T-cell (primary cell): Measurements from ENCODE around the gene RRBP1. TPM values are rescaled to one million over a fixed set of nuclear protein-coding genes. Genes with fewer than 3 reads are reported as not detected.

ENCODE experiments used
- ATAC-seq, 4 experiments: fragments of 200-7000 bp in 3 of 4; fragments of 150-1000 bp in 1 of 4; cut with Tn5 transposase; replicated peaks in 1 of 4; 1 replicate in 3 of 4; 2 replicates in 1 of 4; pipeline ENCODE4 v1.10.0; 2021; ENCODE audit warnings: moderate library complexity in 3 of 4, mild to moderate bottlenecking in 2 of 4, moderate number of reproducible peaks in 1 of 4
- CTCF ChIA-PET, 2 donors: fragments of 300-600 bp; sonication (Branson Sonifier 250); formaldehyde crosslinking; loops; one replicate each; lab custom pipeline; 2022; ENCODE audit warnings: antibody characterized with exemption in 2 of 2; lab: Charles Lee
- POLR2A ChIA-PET, 2 donors: fragments of 300-600 bp; sonication (Branson Sonifier 250); formaldehyde crosslinking; loops; one replicate each; lab custom pipeline; 2022; ENCODE audit warnings: antibody characterized with exemption in 2 of 2; lab: Charles Lee
- DNase-seq, 35 experiments: peaks; one replicate each; pipeline versions ENCODE4 v3.0.0 to v3.0.0-alpha.2; 2013 to 2023
- H3K27ac ChIP-seq: one replicate; pipeline ENCODE4 v1.5.1; 2013; ENCODE audit warnings: low read length
- H3K27me3 ChIP-seq, 2 experiments: replicated peaks in 1 of 2; 1 replicate in 1 of 2; 2 replicates in 1 of 2; pipeline versions ENCODE4 v1.6.1 to v1.7.0; 2013; ENCODE audit warnings: low read length in 1 of 2, mixed read lengths in 1 of 2; ENCODE audit not compliant: control insufficient read depth in 2 of 2, insufficient read depth in 2 of 2; ENCODE audit errors: extremely low read depth in 1 of 2
- H3K36me3 ChIP-seq, 2 donors: 1 replicate in 1 of 2; 2 replicates in 1 of 2; pipeline versions ENCODE4 v1.6.1 to v1.7.0; 2013; ENCODE audit warnings: low read length in 1 of 2; ENCODE audit not compliant: control insufficient read depth in 2 of 2, insufficient read depth in 1 of 2; ENCODE audit errors: extremely low read depth in 1 of 2
- H3K4me1 ChIP-seq, 2 experiments: 1 replicate in 1 of 2; 2 replicates in 1 of 2; pipeline versions ENCODE4 v1.6.1 to v1.7.0; 2013; ENCODE audit warnings: low read length in 2 of 2, mixed read lengths in 1 of 2; ENCODE audit not compliant: insufficient read depth in 2 of 2, control insufficient read depth in 1 of 2; ENCODE audit errors: extremely low read depth in 1 of 2
- H3K4me3 ChIP-seq, 2 donors: 1 replicate in 1 of 2; 2 replicates in 1 of 2; pipeline versions ENCODE4 v1.5.1 to v1.7.0; 2013; ENCODE audit warnings: mild to moderate bottlenecking in 2 of 2, low read length in 1 of 2, moderate library complexity in 1 of 2; ENCODE audit not compliant: control insufficient read depth in 1 of 2; ENCODE audit errors: extremely low read depth in 1 of 2
- H3K9me3 ChIP-seq: 2 replicates; pipeline ENCODE4 v1.7.0; 2013
- H3K27ac Mint-ChIP-seq, 2 donors: one replicate each; pipeline ENCODE4 v1.8.0; 2020 to 2021; ENCODE audit warnings: mild to moderate bottlenecking in 2 of 2, mixed read lengths in 2 of 2
- H3K27me3 Mint-ChIP-seq, 2 donors: one replicate each; pipeline ENCODE4 v1.8.0; 2021 to 2022; ENCODE audit warnings: mixed read lengths in 2 of 2
- H3K36me3 Mint-ChIP-seq: one replicate; pipeline ENCODE4 v1.8.0; 2021; ENCODE audit warnings: mixed read lengths
- H3K4me1 Mint-ChIP-seq, 3 donors: one replicate each; pipeline ENCODE4 v1.8.0; 2020 to 2022; ENCODE audit warnings: mixed read lengths in 3 of 3, mild to moderate bottlenecking in 1 of 3
- H3K4me3 Mint-ChIP-seq, 3 donors: one replicate each; pipeline ENCODE4 v1.8.0; 2020 to 2022; ENCODE audit warnings: mild to moderate bottlenecking in 3 of 3, mixed read lengths in 3 of 3, moderate library complexity in 3 of 3
- H3K9me3 Mint-ChIP-seq, 3 donors: one replicate each; pipeline ENCODE4 v1.8.0; 2020 to 2022; ENCODE audit warnings: mixed read lengths in 3 of 3
- WGBS: methylation state at CpG from one replicate; pipeline ENCODE4 v1.1.5; 2013; ENCODE audit warnings: missing lambda C conversion rate; ENCODE audit not compliant: insufficient coverage; 5-methylcytosine and 5-hydroxymethylcytosine counted together
- total RNA-seq, 35 experiments: library from RNA in 6 of 35; stranded (reverse) in 6 of 35; fragments of 120-200 nt in 1 of 35; gene quantifications; one replicate each; pipeline versions ENCODE4 v1.2.1 to v1.2.4 and lab custom pipeline; 2013 to 2026

The RRBP1 gene
- total RNA-seq, 5 donors from 2014 or later (not counting 1 experiment from before 2014, with no cell fraction given), result 26.3 to 32.4 (median 30.1) TPM

- H3K27me3 ChIP-seq, result no peaks in the 10 kb centered on the region
- H3K4me1 Mint-ChIP-seq, result peaks cover 32 to 45% (median 38%) of the 10 kb centered on the region in 3 donors
- no peak overlapping the region for H3K4me3 ChIP-seq
- H3K4me3 Mint-ChIP-seq, result peak overlapping the region in 2 of 3 donors; percentile 4 to 71
- H3K9me3 Mint-ChIP-seq, result no peaks in the 10 kb centered on the region
- H3K36me3 Mint-ChIP-seq, result peaks cover 20% of the 10 kb centered on the region
- peak overlapping the region; percentile 81 for H3K27ac ChIP-seq
- H3K36me3 ChIP-seq, result peaks cover 0 to 14% of the 10 kb centered on the region in 2 donors
- H3K9me3 ChIP-seq, result no peaks in the 10 kb centered on the region
- ChIA-PET CTCF (interaction anchor here (0.8 to 1.5 kb wide), 7 partner anchors 8 to 73 kb away, joined by 3 to 6 read pairs (median 3); partner anchors contain the start of genes DSTN (in 1 of the 2) and RRBP1 (in 1 of the 2)), POLR2A (interaction anchor here in 1 of 2 donors (2.1 kb wide), 1 partner anchor 40 kb away, joined by 8 read pairs; the partner anchor contains the start of gene DSTN)
- WGBS, result 93% methylated on average over 4 of the region's 8 CpGs
- H3K27ac Mint-ChIP-seq, result peak overlapping the region; percentile 91 to 100
- no peak for ATAC-seq
- no peak for DNase-seq
- H3K4me1 ChIP-seq, result peaks cover 28 to 45% of the 10 kb centered on the region in 2 experiments
- no peaks in the 10 kb centered on the region for H3K27me3 Mint-ChIP-seq
These were observed 72.1 kb downstream of the RRBP1 start for GRCh38 chr20:17609811-17610377.

- no peaks in the 10 kb centered on the region for H3K9me3 ChIP-seq
- POLR2A ChIA-PET, result interaction anchor here in 1 of 2 donors (2.1 kb wide), 1 partner anchor 39 kb away, joined by 8 read pairs; the partner anchor contains the start of gene DSTN
- no peak for DNase-seq
- 100% methylated on average over 1 of the region's 3 CpGs for WGBS
- no peaks in the 10 kb centered on the region for H3K27me3 ChIP-seq
- no peaks in the 10 kb centered on the region for H3K9me3 Mint-ChIP-seq
- peak overlapping the region in 1 of 3 donors; percentile 71 for H3K4me3 Mint-ChIP-seq
- peaks cover 0 to 15% of the 10 kb centered on the region in 2 donors for H3K36me3 ChIP-seq
- H3K27ac Mint-ChIP-seq, result peak overlapping the region; percentile 91 to 100
- H3K4me1 ChIP-seq, result peaks cover 28 to 45% of the 10 kb centered on the region in 2 experiments
- peak overlapping the region; percentile 81 for H3K27ac ChIP-seq
- H3K36me3 Mint-ChIP-seq, result peaks cover 23% of the 10 kb centered on the region
- CTCF ChIA-PET, result no interaction called here
- no peak overlapping the region for H3K4me3 ChIP-seq
- H3K27me3 Mint-ChIP-seq, result no peaks in the 10 kb centered on the region
- ATAC-seq, result no peak
- H3K4me1 Mint-ChIP-seq, result peaks cover 29 to 44% (median 38%) of the 10 kb centered on the region in 3 donors
These were observed 73.1 kb downstream of the RRBP1 start for GRCh38 chr20:17608701-17609497.

DNA sequence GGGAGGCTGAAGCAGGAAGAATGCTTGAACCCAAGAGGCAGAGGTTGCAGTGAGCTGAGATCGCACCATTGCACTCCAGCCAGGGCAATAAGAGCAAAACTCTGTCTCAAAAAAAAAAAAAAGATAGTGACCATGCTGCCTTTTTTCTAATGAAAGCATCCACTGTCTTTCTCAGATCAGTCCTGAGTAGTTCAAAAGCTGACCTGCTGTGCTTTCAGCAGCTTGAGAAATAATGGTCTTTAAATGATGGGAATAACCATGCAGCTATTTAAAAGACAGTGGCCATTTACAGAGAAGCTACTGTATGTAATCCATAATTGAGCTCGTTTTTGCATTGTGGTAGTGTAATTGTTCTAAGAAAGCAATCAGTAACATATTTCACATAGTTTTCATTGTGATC, 76.0 kb downstream of the RRBP1 start:
- Mint-ChIP-seq H3K27me3 (no peaks in the 10 kb centered on the region), H3K4me3 (no peak overlapping the region), H3K36me3 (peaks cover 36% of the 10 kb centered on the region), H3K27ac (peak overlapping the region in 1 of 2 donors; percentile 22), H3K9me3 (no peaks in the 10 kb centered on the region), H3K4me1 (peaks cover 19 to 30% (median 21%) of the 10 kb centered on the region in 3 donors)
- DNase-seq (no peak), ATAC-seq (no peak)
- peaks cover 0 to 30% of the 10 kb centered on the region in 2 donors for H3K36me3 ChIP-seq
- H3K4me3 ChIP-seq, result no peak overlapping the region
- H3K27ac ChIP-seq, result no peak overlapping the region
- no peaks in the 10 kb centered on the region for H3K9me3 ChIP-seq
- WGBS, result no CpG with 5 or more reads among the region's 2 CpGs
- no peaks in the 10 kb centered on the region for H3K27me3 ChIP-seq
- ChIA-PET CTCF (interaction anchor here in 1 of 2 donors (0.6 to 1.6 kb wide), 2 partner anchors 35 to 73 kb away, joined by 3 to 6 read pairs; no protein-coding TSS in a partner anchor), POLR2A (interaction anchor here in 1 of 2 donors (0.6 kb wide), 2 partner anchors 910 to 921 kb away, joined by 4 read pairs; no protein-coding TSS in a partner anchor)
- H3K4me1 ChIP-seq, result peaks cover 17 to 21% of the 10 kb centered on the region in 2 experiments

- Mint-ChIP-seq H3K36me3 (peaks cover 40% of the 10 kb centered on the region), H3K27me3 (no peaks in the 10 kb centered on the region), H3K4me3 (no peak overlapping the region), H3K9me3 (no peaks in the 10 kb centered on the region), H3K27ac (peak overlapping the region in 1 of 2 donors; percentile 5), H3K4me1 (peaks cover 13 to 27% (median 15%) of the 10 kb centered on the region in 3 donors)
- POLR2A ChIA-PET, result interaction anchor here in 1 of 2 donors (0.6 kb wide), 1 partner anchor 922 kb away, joined by 4 read pairs; no protein-coding TSS in a partner anchor
- no peaks in the 10 kb centered on the region for H3K9me3 ChIP-seq
- H3K36me3 ChIP-seq, result peaks cover 0 to 30% of the 10 kb centered on the region in 2 donors
- ATAC-seq (no peak), DNase-seq (no peak)
- 98% methylated on average over 5 of the region's 5 CpGs for WGBS
- H3K27ac ChIP-seq, result no peak overlapping the region
- H3K4me3 ChIP-seq, result no peak overlapping the region
- peaks cover 10 to 13% of the 10 kb centered on the region in 2 experiments for H3K4me1 ChIP-seq
- H3K27me3 ChIP-seq, result no peaks in the 10 kb centered on the region
- CTCF ChIA-PET, result interaction anchor here (0.6 to 1.6 kb wide), 2 partner anchors 33 to 34 kb away, joined by 3 to 6 read pairs; no protein-coding TSS in a partner anchor
These were observed 76.8 kb downstream of the RRBP1 start for GRCh38 chr20:17605131-17605660.

- no peak overlapping the region for H3K4me3 ChIP-seq
- Mint-ChIP-seq H3K27me3 (no peaks in the 10 kb centered on the region), H3K4me1 (peaks cover 5 to 22% (median 11%) of the 10 kb centered on the region in 3 donors), H3K27ac (no peak overlapping the region), H3K36me3 (peaks cover 38% of the 10 kb centered on the region), H3K9me3 (peaks cover 0 to 4% (median 0%) of the 10 kb centered on the region in 3 donors), H3K4me3 (no peak overlapping the region)
- WGBS, result no CpG with 5 or more reads among the region's 4 CpGs
- POLR2A ChIA-PET, result no interaction called here
- H3K36me3 ChIP-seq, result peaks cover 0 to 27% of the 10 kb centered on the region in 2 donors
- H3K9me3 ChIP-seq, result no peaks in the 10 kb centered on the region
- H3K27me3 ChIP-seq, result no peaks in the 10 kb centered on the region
- CTCF ChIA-PET, result interaction anchor here in 1 of 2 donors (1.6 kb wide), 1 partner anchor 8 kb away, joined by 4 read pairs; no protein-coding TSS in a partner anchor
- H3K4me1 ChIP-seq, result no peaks in the 10 kb centered on the region
- DNase-seq (no peak), ATAC-seq (no peak)
- H3K27ac ChIP-seq, result no peak overlapping the region
These were observed 79.5 kb downstream of the RRBP1 start for GRCh38 chr20:17602493-17602892.
